Stimulated activated CD4-positive, alpha-beta T cell treated with anti-CD3 and anti-CD28 coated beads, Interleukin-4, amount 100 ng/mL, for 48 hours (primary cell): ENCODE data around the gene HCK.
"Not testable (repeated sequence)": the region's sequence is repeated elsewhere in the genome, so short reads cannot be mapped to it uniquely, and the experiment has no call there.

Experiments
- DNase-seq, 2 donors: peaks; one replicate each; pipeline ENCODE4 v3.0.0-alpha.2; 2020; ENCODE audit warnings: low read depth in 2 of 2

The HCK gene

GRCh38 chr20:32091888-32092346 is 39.9 kb downstream of the HCK start:
- peak; percentile 76 to 79 for DNase-seq

- DNase-seq = no peak
Measured at GRCh38 chr20:32098786-32099185, 46.7 kb downstream of the HCK start.

GRCh38 chr20:32108814-32109391 is 56.9 kb downstream of the HCK start:
- no peak for DNase-seq

GRCh38 chr20:32109392-32110172 is 57.5 kb downstream of the HCK start, which contains the start of gene TM9SF4:
TM9SF4 (plus strand) TSS chr20:32109714; CDS start chr20:32109741, 27 bp downstream.
- DNase-seq = peak; percentile 84 to 87

GRCh38 chr20:32110173-32110704 is 58.2 kb downstream of the HCK start:
- DNase-seq = peak in 1 of 2 donors; percentile 7

- DNase-seq = no peak
Measured at GRCh38 chr20:32110727-32111126, 58.7 kb downstream of the HCK start.

- DNase-seq = no peak
Measured at GRCh38 chr20:32111156-32111686, 59.2 kb downstream of the HCK start.

GRCh38 chr20:32111753-32112152 is 59.7 kb downstream of the HCK start:
- no peak for DNase-seq

- no peak for DNase-seq
Measured at GRCh38 chr20:32112841-32113240, 60.8 kb downstream of the HCK start.

GRCh38 chr20:32113591-32114260 is 61.7 kb downstream of the HCK start:
- DNase-seq = no peak

- no peak for DNase-seq
Measured at GRCh38 chr20:32114305-32114960, 62.4 kb downstream of the HCK start.

GRCh38 chr20:32115211-32115767 is 63.2 kb downstream of the HCK start:
- no peak for DNase-seq

GRCh38 chr20:32116079-32116521 is 64.1 kb downstream of the HCK start:
- DNase-seq = no peak

GRCh38 chr20:32116796-32117195 is 64.8 kb downstream of the HCK start:
- DNase-seq = not testable (repeated sequence)

GRCh38 chr20:32118427-32118826 is 66.4 kb downstream of the HCK start:
- not testable (repeated sequence) for DNase-seq

- DNase-seq = no peak
Measured at GRCh38 chr20:32119734-32120133, 67.7 kb downstream of the HCK start.

GRCh38 chr20:32121908-32122307 is 69.9 kb downstream of the HCK start:
- not testable (repeated sequence) for DNase-seq

GRCh38 chr20:32123088-32123487 is 71.0 kb downstream of the HCK start:
- DNase-seq = no peak

- no peak for DNase-seq
Measured at GRCh38 chr20:32124916-32125454, 72.9 kb downstream of the HCK start.

GRCh38 chr20:32125506-32125905 is 73.5 kb downstream of the HCK start:
- DNase-seq = no peak

- DNase-seq = no peak
Measured at GRCh38 chr20:32126919-32127318, 74.9 kb downstream of the HCK start.
